HepG2 (cell line): ENCODE results near the gene POC1B. TPM values are rescaled to one million over a fixed set of nuclear protein-coding genes. Genes with fewer than 3 reads are reported as not detected.

ENCODE experiments used
- ATAC-seq: fragments of 200-7000 bp; cut with Tn5 transposase; 3 replicates; pipeline ENCODE4 v1.9.1; 2020; ENCODE audit warnings: mild to moderate bottlenecking, moderate library complexity
- BruUV-seq: library from RNA; stranded (reverse); fragments of 400-500 nt; replicated peaks from 2 replicates; lab custom pipeline; 2021; lab: Mats Ljungman, UMichigan
- CTCF ChIA-PET: fragments of 300-600 bp; formaldehyde crosslinking; extraction: SDS; loops from one replicate; lab custom pipeline; 2021; ENCODE audit warnings: low total read pairs, inconsistent platforms, low intra/inter-chr PET ratio; lab: Yijun Ruan, JAX
- POLR2A ChIA-PET: fragments of 350-600 bp; sonication (Branson Sonifier 250); formaldehyde crosslinking; loops from one replicate; lab custom pipeline; 2020; ENCODE audit warnings: antibody characterized with exemption, inconsistent platforms; lab: Yijun Ruan, JAX
- DNase-seq: peaks from one replicate; pipeline ENCODE4 v3.0.0-alpha.2; 2015; ENCODE audit warnings: low spot score
- FAIRE-seq: peaks from 3 replicates; lab custom pipeline; 2011; peaks lifted over from hg19 to GRCh38; lab: Jason Lieb, UNC
- H2AFZ ChIP-seq: one replicate; pipeline ENCODE4 v1.6.1; 2011; ENCODE audit warnings: low read length, inconsistent platforms
- H3K27ac ChIP-seq: fragments of 300-600 bp; 3 replicates; pipeline ENCODE4 v1.8.0; 2011; ENCODE audit warnings: mixed run types, mild to moderate bottlenecking, mixed read lengths, low read length, inconsistent platforms; ENCODE audit not compliant: insufficient read depth; ENCODE audit errors: extremely low read length
- H3K27me3 ChIP-seq, 2 experiments: fragments of 200-600 bp in 1 of 2; 2 replicates in 1 of 2; 3 replicates in 1 of 2; pipeline versions ENCODE4 v1.6.0 to v1.8.0; 2011; ENCODE audit warnings: low read length in 2 of 2, mild to moderate bottlenecking in 2 of 2, moderate library complexity in 2 of 2, inconsistent platforms in 1 of 2; ENCODE audit not compliant: insufficient read depth in 2 of 2, control insufficient read depth in 1 of 2
- H3K36me3 ChIP-seq, 2 experiments: fragments of 200-600 bp in 1 of 2; replicated peaks in 1 of 2; 2 replicates in 1 of 2; 3 replicates in 1 of 2; pipeline versions ENCODE4 v1.5.1 to v1.8.0; 2011; ENCODE audit warnings: low read length in 2 of 2, inconsistent platforms in 1 of 2; ENCODE audit not compliant: insufficient read depth in 2 of 2, control insufficient read depth in 1 of 2
- H3K4me1 ChIP-seq: 2 replicates; pipeline ENCODE4 v1.5.1; 2012; ENCODE audit warnings: low read length, inconsistent platforms; ENCODE audit not compliant: insufficient read depth
- H3K4me2 ChIP-seq: 2 replicates; pipeline ENCODE4 v1.6.0; 2011; ENCODE audit warnings: low read depth, low read length, inconsistent platforms
- H3K4me3 ChIP-seq, 3 experiments: fragments of 200-600 bp in 1 of 3; sonication (generic), shearing (Covaris generic) in 1 of 3; replicated peaks in 1 of 3; 2 replicates each; pipeline ENCODE4 v1.5.1; 2011 to 2016; ENCODE audit warnings: low read length in 3 of 3, inconsistent platforms in 2 of 3, low read depth in 2 of 3, mild to moderate bottlenecking in 2 of 3, control low read depth in 1 of 3, mixed read lengths in 1 of 3; ENCODE audit not compliant: insufficient read depth in 1 of 3
- H3K79me2 ChIP-seq: one replicate; pipeline ENCODE4 v1.6.1; 2011; ENCODE audit warnings: low read length, inconsistent platforms; ENCODE audit not compliant: insufficient read depth
- H3K9ac ChIP-seq: 2 replicates; pipeline ENCODE4 v1.6.0; 2011; ENCODE audit warnings: mild to moderate bottlenecking, low read depth, low read length, inconsistent platforms; ENCODE audit not compliant: insufficient read depth
- H3K9me3 ChIP-seq: 2 replicates; pipeline ENCODE4 v1.5.1; 2012; ENCODE audit warnings: mild to moderate bottlenecking, low read length
- H4K20me1 ChIP-seq: 2 replicates; pipeline ENCODE4 v1.6.0; 2011; ENCODE audit warnings: inconsistent platforms, mild to moderate bottlenecking, low read length, moderate library complexity; ENCODE audit not compliant: insufficient read depth
- ATF7 ChIP-seq, 2 experiments: fragments of 450-650 bp in 1 of 2; sonication (generic) in 1 of 2; formaldehyde crosslinking in 1 of 2; IDR thresholded peaks; 2 replicates each; pipeline versions ENCODE4 v1.4.0 to v1.6.1; 2016 to 2020; ENCODE audit warnings: antibody characterized with exemption in 1 of 2, mild to moderate bottlenecking in 1 of 2, missing genetic modification reagents in 1 of 2
- CBX5 ChIP-seq: sonication (generic); formaldehyde crosslinking; IDR thresholded peaks from 2 replicates; pipeline ENCODE4 v1.4.0; 2020; ENCODE audit warnings: missing genetic modification reagents, borderline replicate concordance
- FOXA1 ChIP-seq, 2 experiments: fragments of 450-650 bp in 1 of 2; sonication (generic) in 1 of 2; formaldehyde crosslinking in 1 of 2; IDR thresholded peaks; 2 replicates each; pipeline versions ENCODE4 v1.4.0 to v1.6.1; 2016 to 2020; ENCODE audit warnings: missing genetic modification reagents in 1 of 2
- FOXK1 ChIP-seq: sonication (generic); formaldehyde crosslinking; IDR thresholded peaks from 2 replicates; pipeline ENCODE4 v1.4.0; 2020; ENCODE audit warnings: low read depth, missing genetic modification reagents, borderline replicate concordance
- FOXP1 ChIP-seq, 2 experiments: fragments of 450-650 bp in 1 of 2; IDR thresholded peaks; 2 replicates each; pipeline ENCODE4 v1.6.1; 2017 to 2018; ENCODE audit warnings: antibody characterized with exemption in 1 of 2
- MED1 ChIP-seq: sonication (generic); formaldehyde crosslinking; IDR thresholded peaks from 2 replicates; pipeline ENCODE4 v1.4.0; 2020; ENCODE audit warnings: missing genetic modification reagents
- POGZ ChIP-seq: sonication (generic); formaldehyde crosslinking; IDR thresholded peaks from 2 replicates; pipeline ENCODE4 v1.4.0; 2020; ENCODE audit warnings: mild to moderate bottlenecking, missing genetic modification reagents
- RARA ChIP-seq: IDR thresholded peaks from 2 replicates; pipeline ENCODE4 v1.6.1; 2016; ENCODE audit warnings: missing genetic modification reagents, missing compliant biosample characterization
- RORA ChIP-seq: sonication (generic); formaldehyde crosslinking; IDR thresholded peaks from 2 replicates; pipeline ENCODE4 v1.5.0; 2020; ENCODE audit warnings: mild to moderate bottlenecking, missing genetic modification reagents, moderate library complexity
- SMC3 ChIP-seq: IDR thresholded peaks from 2 replicates; pipeline ENCODE4 v1.6.1; 2011; ENCODE audit warnings: low read length, improper control_type of control experiment
- SOX13 ChIP-seq, 3 experiments: fragments of 450-650 bp in 1 of 3; sonication (generic) in 1 of 3; formaldehyde crosslinking in 1 of 3; IDR thresholded peaks in 2 of 3; conservative IDR thresholded peaks in 1 of 3; 2 replicates each; pipeline versions ENCODE4 v1.5.0 to v1.6.1; 2016 to 2020; ENCODE audit warnings: antibody characterized with exemption in 1 of 3, mild to moderate bottlenecking in 1 of 3, missing compliant biosample characterization in 1 of 3, missing genetic modification reagents in 1 of 3, moderate library complexity in 1 of 3
- TEAD3 ChIP-seq: optimal IDR thresholded peaks from 2 replicates; pipeline ENCODE3; 2016; ENCODE audit warnings: borderline replicate concordance
- THAP11 ChIP-seq: IDR thresholded peaks from 2 replicates; pipeline ENCODE4 v1.6.1; 2016; ENCODE audit warnings: missing biosample characterization, missing genetic modification reagents
- TRIM24 ChIP-seq: sonication (generic); formaldehyde crosslinking; IDR thresholded peaks from 2 replicates; pipeline ENCODE4 v1.8.0; 2022; ENCODE audit warnings: mild to moderate bottlenecking, missing genetic modification reagents
- XBP1 ChIP-seq: sonication (generic); formaldehyde crosslinking; IDR thresholded peaks from 2 replicates; pipeline ENCODE4 v1.5.0; 2020; ENCODE audit warnings: missing genetic modification reagents
- YEATS2 ChIP-seq: sonication (generic); formaldehyde crosslinking; IDR thresholded peaks from 2 replicates; pipeline ENCODE4 v1.4.0; 2020; ENCODE audit warnings: missing genetic modification reagents, borderline replicate concordance
- ZFP90 ChIP-seq: sonication (generic); formaldehyde crosslinking; IDR thresholded peaks from 2 replicates; pipeline ENCODE4 v1.8.0; 2022; ENCODE audit warnings: missing genetic modification reagents, mild to moderate bottlenecking, inconsistent platforms, borderline replicate concordance
- ZNF12 ChIP-seq: sonication (generic); formaldehyde crosslinking; IDR thresholded peaks from 2 replicates; pipeline ENCODE4 v1.5.0; 2020; ENCODE audit warnings: missing genetic modification reagents
- ZNF20 ChIP-seq: sonication (generic); formaldehyde crosslinking; IDR thresholded peaks from 2 replicates; pipeline ENCODE4 v1.4.0; 2020; ENCODE audit warnings: mild to moderate bottlenecking, moderate library complexity, missing genetic modification reagents
- ZNF329 ChIP-seq: sonication (generic); formaldehyde crosslinking; IDR thresholded peaks from 2 replicates; pipeline ENCODE4 v1.9.0; 2021; ENCODE audit warnings: low read depth, mild to moderate bottlenecking, missing genetic modification reagents
- ZNF724P ChIP-seq: sonication (generic); formaldehyde crosslinking; IDR thresholded peaks from 2 replicates; pipeline ENCODE4 v1.8.0; 2022; ENCODE audit warnings: missing genetic modification reagents, borderline replicate concordance
- WGBS: methylation state at CpG from one replicate; pipeline ENCODE4 v1.1.6; 2017; ENCODE audit warnings: low lambda C conversion rate; 5-methylcytosine and 5-hydroxymethylcytosine counted together
- in situ Hi-C: cut with HindIII; loops from 2 replicates; pipeline ENCODE4 v1.10.0; 2017; ENCODE audit warnings: low pct_unique_long_range_greater_than_20kb; ENCODE audit not compliant: extremely low pct_ligation_motif_present
- intact Hi-C: fragments of 100-400 bp; cut with micrococcal nuclease; formaldehyde crosslinking; loops from one replicate; pipeline ENCODE4 v1.10.0; 2022; ENCODE audit not compliant: unreplicated experiment
- polyA plus RNA-seq, 8 experiments: library from polyadenylated mRNA; depleted of rRNA in 3 of 8; stranded (reverse) in 7 of 8; unstranded in 1 of 8; fragments of >200 nt; fragmentation: Illumina TruSeq in 4 of 8; extraction: Trizol in 4 of 8; gene quantifications; 2 replicates each; pipeline versions ENCODE4 v1.2.1 to v1.2.3, GENCODE V29; 2011 to 2016; ENCODE audit warnings: low read depth in 4 of 8, missing spikeins in 1 of 8, mixed read lengths in 1 of 8; ENCODE audit not compliant: insufficient read depth in 1 of 8
- total RNA-seq, 5 experiments: library from RNA; depleted of rRNA; stranded (reverse); fragments of >200 nt; fragmentation: Illumina TruSeq; extraction: Trizol; gene quantifications; 2 replicates each; pipeline ENCODE4 v1.2.3, GENCODE V29; 2016; ENCODE audit warnings: low read depth in 1 of 5
- TF ChIP-seq, protein P1 (sequence below): sonication (generic); formaldehyde crosslinking; IDR thresholded peaks from 2 replicates; pipeline ENCODE4 v1.5.1; 2020; ENCODE audit warnings: mild to moderate bottlenecking, missing genetic modification reagents

POC1B gene
- total and polyA plus RNA-seq, 2 of the 13 experiments (the other 11 are each of a cell fraction or from before 2014, with no cell fraction given) = 9.3 to 11.0 TPM

DNA sequence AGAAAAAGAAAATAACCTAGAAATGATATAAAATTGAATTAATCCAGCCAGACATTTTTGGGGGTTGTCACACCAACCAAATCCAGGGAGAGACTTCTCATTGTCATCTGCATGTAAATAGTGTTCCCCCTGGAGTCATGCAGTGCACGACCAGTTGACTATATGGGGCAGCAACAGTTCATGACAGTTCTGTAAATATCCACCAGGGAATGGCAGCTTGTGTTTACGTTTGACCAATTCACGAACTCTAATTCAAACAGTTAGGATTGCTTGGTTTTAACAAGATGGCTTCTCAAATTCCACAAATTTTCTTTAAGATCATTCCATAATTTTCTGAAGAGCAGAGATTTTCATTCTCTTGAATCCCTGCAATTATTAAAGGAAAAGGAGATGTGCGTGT, 130.1 kb downstream of the POC1B start (continued):
- TF ChIP-seq ZFP90 (no peak), TEAD3 (CRISPR knock-in tag) (peak; percentile 10), FOXP1 (IDR thresholded peaks at IDR 0.05) (no peak), FOXP1 (CRISPR knock-in tag; IDR thresholded peaks at IDR 0.05) (0 out of 2 replicates have a peak, but pooled peaks have one; percentile 44), POGZ (peak; percentile 57; the same call in 1 of the 2 replicates), FOXA1 (IDR thresholded peaks at IDR 0.05) (no peak), FOXA1 (CRISPR knock-in tag; IDR thresholded peaks at IDR 0.05) (peak; percentile 53; the same call in 1 of the 2 replicates), SOX13 (IDR thresholded peaks at IDR 0.05) (no peak), SOX13 (CRISPR knock-in tag; conservative IDR thresholded peaks at IDR 0.05 in 1 of 2, IDR thresholded peaks at IDR 0.05 in 1 of 2) (peak in 1 of 2 experiments; percentile 11; a peak in 1 of 4 replicates), MED1 (CRISPR knock-in tag) (peak; percentile 45; the same call in 1 of the 2 replicates), RARA (peak; percentile 45; the same call in 1 of the 2 replicates), XBP1 (CRISPR knock-in tag) (no peak), FOXK1 (0 out of 2 replicates have a peak, but pooled peaks have one; percentile 24), SMC3 (peak; percentile 28; the same call in 1 of the 2 replicates)

DNA sequence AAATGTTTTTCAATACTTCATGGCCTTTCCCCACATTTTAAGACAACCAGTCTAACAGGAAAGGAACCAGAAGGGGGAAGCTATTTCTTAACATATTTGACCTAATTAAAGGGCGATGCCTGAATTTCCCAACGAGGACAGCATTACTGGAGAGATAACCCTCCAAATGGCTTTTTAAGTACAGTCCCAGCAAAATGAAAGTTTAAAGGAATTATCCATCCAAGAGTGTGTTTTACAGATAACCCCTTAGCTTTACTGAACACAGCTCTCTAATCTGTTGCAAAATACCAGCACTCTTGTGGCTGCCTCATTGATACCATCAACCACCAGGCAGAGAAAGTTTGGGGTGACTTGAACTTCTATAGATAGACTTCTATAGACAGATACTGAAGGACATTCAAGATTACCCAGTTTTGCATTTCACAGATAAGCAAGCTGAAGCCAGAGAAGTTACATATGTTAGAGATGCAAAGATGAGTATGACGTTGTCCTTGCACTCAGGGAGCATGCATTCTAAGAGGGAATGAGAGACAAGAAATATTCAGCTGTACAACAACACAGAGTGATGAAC, 132.2 kb downstream of the POC1B start:
- H3K27me3 ChIP-seq = no peaks in the 10 kb centered on the region
- intact Hi-C loops = loop anchor here (5.0 kb wide), 1 partner anchor 69 kb away; no protein-coding TSS in a partner anchor
- no peak overlapping the region for H2AFZ ChIP-seq
- H3K27ac ChIP-seq = no peak overlapping the region
- FAIRE-seq (no peak), DNase-seq (no peak), ATAC-seq (no peak)
- no TSS peak for BruUV-seq
- no peak overlapping the region for H3K9ac ChIP-seq
- no peaks in the 10 kb centered on the region for H3K79me2 ChIP-seq
- POLR2A ChIA-PET = interaction anchor here (1.1 to 4.3 kb wide), 3 partner anchors 10 to 40 kb away, joined by 3 to 16 read pairs (median 6); partner anchors contain the start of gene DUSP6
- no peaks in the 10 kb centered on the region for H3K9me3 ChIP-seq
- no peak overlapping the region for H3K4me2 ChIP-seq
- H3K4me1 ChIP-seq = peaks cover 78% of the 10 kb centered on the region
- in situ Hi-C loops = loop anchor here (5.0 kb wide), 1 partner anchor 41 kb away; the partner anchor contains the start of gene DUSP6
- no peaks in the 10 kb centered on the region for H3K36me3 ChIP-seq
- no peaks in the 10 kb centered on the region for H4K20me1 ChIP-seq
- no peak overlapping the region for H3K4me3 ChIP-seq
- CTCF ChIA-PET = no interaction called here
- 82% methylated on average over 3 of the region's 3 CpGs for WGBS
- TF ChIP-seq ZNF724P (CRISPR knock-in tag) = no peak
- TF ChIP-seq ZNF329 (CRISPR knock-in tag) = no peak
- no peak for TF ChIP-seq ATF7 (IDR thresholded peaks at IDR 0.05)
- no peak for TF ChIP-seq ATF7 (CRISPR knock-in tag; IDR thresholded peaks at IDR 0.05)
- no peak for TF ChIP-seq THAP11 (CRISPR knock-in tag)
- TF ChIP-seq ZNF20 = no peak
- TF ChIP-seq, protein P1, sequence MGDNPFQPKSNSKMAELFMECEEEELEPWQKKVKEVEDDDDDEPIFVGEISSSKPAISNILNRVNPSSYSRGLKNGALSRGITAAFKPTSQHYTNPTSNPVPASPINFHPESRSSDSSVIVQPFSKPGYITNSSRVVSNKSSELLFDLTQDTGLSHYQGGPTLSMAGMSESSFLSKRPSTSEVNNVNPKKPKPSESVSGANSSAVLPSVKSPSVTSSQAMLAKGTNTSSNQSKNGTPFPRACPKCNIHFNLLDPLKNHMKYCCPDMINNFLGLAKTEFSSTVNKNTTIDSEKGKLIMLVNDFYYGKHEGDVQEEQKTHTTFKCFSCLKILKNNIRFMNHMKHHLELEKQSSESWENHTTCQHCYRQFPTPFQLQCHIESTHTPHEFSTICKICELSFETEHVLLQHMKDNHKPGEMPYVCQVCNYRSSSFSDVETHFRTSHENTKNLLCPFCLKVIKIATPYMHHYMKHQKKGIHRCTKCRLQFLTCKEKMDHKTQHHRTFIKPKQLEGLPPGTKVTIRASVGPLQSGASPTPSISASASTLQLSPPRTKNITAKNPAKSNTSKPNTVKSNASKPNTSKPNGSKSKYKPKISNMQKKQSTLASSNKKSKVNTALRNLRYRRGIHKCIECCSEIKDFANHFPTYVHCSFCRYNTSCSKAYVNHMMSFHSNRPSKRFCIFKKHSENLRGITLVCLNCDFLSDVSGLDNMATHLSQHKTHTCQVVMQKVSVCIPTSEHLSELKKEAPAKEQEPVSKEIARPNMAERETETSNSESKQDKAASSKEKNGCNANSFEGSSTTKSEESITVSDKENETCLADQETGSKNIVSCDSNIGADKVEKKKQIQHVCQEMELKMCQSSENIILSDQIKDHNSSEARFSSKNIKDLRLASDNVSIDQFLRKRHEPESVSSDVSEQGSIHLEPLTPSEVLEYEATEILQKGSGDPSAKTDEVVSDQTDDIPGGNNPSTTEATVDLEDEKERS (CRISPR knock-in tag) = no peak
- TF ChIP-seq YEATS2 (CRISPR knock-in tag) = no peak
- TF ChIP-seq RORA (CRISPR knock-in tag) = no peak
- no peak for TF ChIP-seq CBX5 (CRISPR knock-in tag)
- TF ChIP-seq TRIM24 (CRISPR knock-in tag) = no peak
- no peak for TF ChIP-seq ZNF12 (CRISPR knock-in tag)
